Uterus (tissue), 2 donors: Measurements from ENCODE around the gene ACSL4.

ENCODE experiments used
- POLR2A ChIP-seq, 2 donors: fragments of 450-650 bp; IDR thresholded peaks; one replicate each; pipeline ENCODE4 v1.6.1; 2016; ENCODE audit warnings: antibody characterized with exemption in 2 of 2, mild to moderate bottlenecking in 1 of 2, moderate library complexity in 1 of 2
- TF ChIP-seq, protein P1 (sequence below), 4 experiments: fragments of 200-600 bp in 2 of 4; fragments of 450-650 bp in 2 of 4; sonication (generic) in 2 of 4; IDR thresholded peaks; one replicate each; pipeline ENCODE4 v1.5.1; 2016 to 2019; ENCODE audit warnings: antibody characterized with exemption in 4 of 4, mild to moderate bottlenecking in 2 of 4, moderate library complexity in 1 of 4

DNA sequence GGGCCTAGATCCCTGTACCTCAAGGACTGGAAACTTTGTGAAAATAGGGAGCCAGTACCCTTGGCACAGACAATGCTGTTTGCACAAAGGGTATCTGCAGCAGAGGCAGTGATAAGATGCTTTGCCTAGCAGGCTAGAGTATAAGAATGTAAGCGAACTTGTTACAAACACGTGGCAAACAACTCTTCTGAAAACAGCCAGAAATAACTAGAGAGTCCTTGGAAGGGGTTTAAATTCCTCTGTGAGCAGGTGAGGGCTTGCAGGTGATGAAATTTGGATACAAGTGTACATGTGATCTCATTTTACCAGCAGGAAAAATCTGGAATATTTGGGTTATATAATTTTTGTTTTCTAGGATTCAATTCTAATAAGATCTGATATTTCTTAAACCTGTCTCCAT, 18.6 kb upstream of the ACSL4 start:
- TF ChIP-seq, protein P1, sequence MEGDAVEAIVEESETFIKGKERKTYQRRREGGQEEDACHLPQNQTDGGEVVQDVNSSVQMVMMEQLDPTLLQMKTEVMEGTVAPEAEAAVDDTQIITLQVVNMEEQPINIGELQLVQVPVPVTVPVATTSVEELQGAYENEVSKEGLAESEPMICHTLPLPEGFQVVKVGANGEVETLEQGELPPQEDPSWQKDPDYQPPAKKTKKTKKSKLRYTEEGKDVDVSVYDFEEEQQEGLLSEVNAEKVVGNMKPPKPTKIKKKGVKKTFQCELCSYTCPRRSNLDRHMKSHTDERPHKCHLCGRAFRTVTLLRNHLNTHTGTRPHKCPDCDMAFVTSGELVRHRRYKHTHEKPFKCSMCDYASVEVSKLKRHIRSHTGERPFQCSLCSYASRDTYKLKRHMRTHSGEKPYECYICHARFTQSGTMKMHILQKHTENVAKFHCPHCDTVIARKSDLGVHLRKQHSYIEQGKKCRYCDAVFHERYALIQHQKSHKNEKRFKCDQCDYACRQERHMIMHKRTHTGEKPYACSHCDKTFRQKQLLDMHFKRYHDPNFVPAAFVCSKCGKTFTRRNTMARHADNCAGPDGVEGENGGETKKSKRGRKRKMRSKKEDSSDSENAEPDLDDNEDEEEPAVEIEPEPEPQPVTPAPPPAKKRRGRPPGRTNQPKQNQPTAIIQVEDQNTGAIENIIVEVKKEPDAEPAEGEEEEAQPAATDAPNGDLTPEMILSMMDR (IDR thresholded peaks at IDR 0.05), result no peak
- no peak for TF ChIP-seq POLR2A (IDR thresholded peaks at IDR 0.05)
